Neutrophil (primary cell): ENCODE data around the gene NECAP2.

ENCODE experiments used
- H3K27ac ChIP-seq: fragments of 200-600 bp; sonication (generic); 2 replicates; pipeline ENCODE4 v1.5.1; 2016; ENCODE audit warnings: mild to moderate bottlenecking, moderate library complexity
- H3K27me3 ChIP-seq: fragments of 200-600 bp; sonication (generic); 2 replicates; pipeline ENCODE4 v1.6.0; 2016; ENCODE audit warnings: mild to moderate bottlenecking
- H3K36me3 ChIP-seq: fragments of 200-600 bp; sonication (generic); 2 replicates; pipeline ENCODE4 v1.5.1; 2017
- H3K4me1 ChIP-seq, 2 experiments: fragments of 200-600 bp in 1 of 2; sonication (generic) in 1 of 2; 1 replicate in 1 of 2; 2 replicates in 1 of 2; pipeline versions ENCODE4 v1.5.1 to v1.6.1; 2013 to 2016; ENCODE audit warnings: low read depth in 1 of 2, low read length in 1 of 2, mild to moderate bottlenecking in 1 of 2, moderate library complexity in 1 of 2; ENCODE audit not compliant: control insufficient read depth in 1 of 2, insufficient read depth in 1 of 2
- H3K4me3 ChIP-seq, 2 experiments: fragments of 200-600 bp in 1 of 2; sonication (generic) in 1 of 2; 1 replicate in 1 of 2; 2 replicates in 1 of 2; pipeline ENCODE4 v1.5.1; 2013 to 2016; ENCODE audit warnings: low read depth in 1 of 2, low read length in 1 of 2, mild to moderate bottlenecking in 1 of 2, moderate library complexity in 1 of 2
- H3K9me3 ChIP-seq: fragments of 200-600 bp; sonication (generic); 2 replicates; pipeline ENCODE4 v1.5.1; 2016
- TF ChIP-seq, protein P1 (sequence below): fragments of 200-600 bp; sonication (generic); IDR thresholded peaks from 2 replicates; pipeline ENCODE4 v1.5.1; 2016; ENCODE audit warnings: antibody characterized with exemption

Gene NECAP2

DNA sequence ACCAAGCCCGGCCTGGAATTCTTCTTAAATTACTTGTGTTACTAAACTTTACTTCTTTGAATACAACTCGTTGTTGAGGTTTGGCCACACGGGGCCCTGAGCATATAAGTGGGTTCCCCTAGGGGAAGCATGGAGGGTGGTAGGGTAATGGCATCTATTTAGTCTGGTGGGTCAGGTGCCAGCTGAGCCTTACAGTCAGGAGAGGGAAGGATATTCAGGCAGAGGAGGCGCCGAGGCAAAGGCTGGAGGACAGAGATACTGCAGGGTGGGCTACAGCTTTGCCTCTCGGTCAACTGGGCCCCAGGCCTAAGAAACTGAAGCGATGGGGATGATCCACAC lies 424 bp upstream of the NECAP2 start:
- H3K4me1 ChIP-seq, result peaks cover 18 to 20% of the 10 kb centered on the region in 2 experiments
- H3K4me3 ChIP-seq, result peak overlapping the region; percentile 70 to 92
- TF ChIP-seq, protein P1, sequence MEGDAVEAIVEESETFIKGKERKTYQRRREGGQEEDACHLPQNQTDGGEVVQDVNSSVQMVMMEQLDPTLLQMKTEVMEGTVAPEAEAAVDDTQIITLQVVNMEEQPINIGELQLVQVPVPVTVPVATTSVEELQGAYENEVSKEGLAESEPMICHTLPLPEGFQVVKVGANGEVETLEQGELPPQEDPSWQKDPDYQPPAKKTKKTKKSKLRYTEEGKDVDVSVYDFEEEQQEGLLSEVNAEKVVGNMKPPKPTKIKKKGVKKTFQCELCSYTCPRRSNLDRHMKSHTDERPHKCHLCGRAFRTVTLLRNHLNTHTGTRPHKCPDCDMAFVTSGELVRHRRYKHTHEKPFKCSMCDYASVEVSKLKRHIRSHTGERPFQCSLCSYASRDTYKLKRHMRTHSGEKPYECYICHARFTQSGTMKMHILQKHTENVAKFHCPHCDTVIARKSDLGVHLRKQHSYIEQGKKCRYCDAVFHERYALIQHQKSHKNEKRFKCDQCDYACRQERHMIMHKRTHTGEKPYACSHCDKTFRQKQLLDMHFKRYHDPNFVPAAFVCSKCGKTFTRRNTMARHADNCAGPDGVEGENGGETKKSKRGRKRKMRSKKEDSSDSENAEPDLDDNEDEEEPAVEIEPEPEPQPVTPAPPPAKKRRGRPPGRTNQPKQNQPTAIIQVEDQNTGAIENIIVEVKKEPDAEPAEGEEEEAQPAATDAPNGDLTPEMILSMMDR, result no peak

GRCh38 chr1:16441282-16441665 lies 750 bp downstream of the NECAP2 start:
- TF ChIP-seq, protein P1, result no peak
- no peaks in the 10 kb centered on the region for H3K9me3 ChIP-seq
- H3K27ac ChIP-seq, result peak overlapping the region; percentile 83
- H3K36me3 ChIP-seq, result peaks cover 33% of the 10 kb centered on the region
- peaks cover 18 to 20% of the 10 kb centered on the region in 2 experiments for H3K4me1 ChIP-seq
- no peaks in the 10 kb centered on the region for H3K27me3 ChIP-seq
- H3K4me3 ChIP-seq, result peak overlapping the region; percentile 70 to 92

More for the DNA sequence above, 424 bp upstream of the NECAP2 start:
- no peaks in the 10 kb centered on the region for H3K27me3 ChIP-seq
- H3K27ac ChIP-seq, result peak overlapping the region; percentile 83
- H3K9me3 ChIP-seq, result no peaks in the 10 kb centered on the region
- H3K36me3 ChIP-seq, result peaks cover 22% of the 10 kb centered on the region

DNA sequence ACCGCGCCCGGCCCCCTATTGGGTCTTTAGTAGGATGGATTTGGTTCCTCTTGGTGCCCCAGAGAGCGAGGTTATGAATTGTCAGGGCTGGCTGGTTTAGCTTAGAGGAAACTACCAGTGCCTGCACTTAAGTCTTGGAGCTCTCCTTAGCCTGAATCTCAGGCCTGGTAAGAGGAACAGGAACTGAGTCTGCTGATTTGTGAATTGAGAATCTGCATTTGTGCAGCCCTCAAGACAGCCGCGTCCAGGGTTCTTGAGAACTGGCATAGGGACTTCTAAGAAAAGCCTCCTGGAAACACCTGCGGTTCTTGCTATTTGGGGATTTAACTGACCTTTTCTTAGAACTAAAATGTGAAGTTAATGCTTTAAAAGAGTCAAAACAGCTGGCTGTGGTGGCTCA lies 1.7 kb downstream of the NECAP2 start:
- TF ChIP-seq, protein P1, result no peak
- Histone ChIP-seq H3K4me3 (no peak overlapping the region), H3K36me3 (peaks cover 43% of the 10 kb centered on the region), H3K27ac (no peak overlapping the region), H3K4me1 (peaks cover 18 to 20% of the 10 kb centered on the region in 2 experiments), H3K9me3 (no peaks in the 10 kb centered on the region), H3K27me3 (no peaks in the 10 kb centered on the region)

DNA sequence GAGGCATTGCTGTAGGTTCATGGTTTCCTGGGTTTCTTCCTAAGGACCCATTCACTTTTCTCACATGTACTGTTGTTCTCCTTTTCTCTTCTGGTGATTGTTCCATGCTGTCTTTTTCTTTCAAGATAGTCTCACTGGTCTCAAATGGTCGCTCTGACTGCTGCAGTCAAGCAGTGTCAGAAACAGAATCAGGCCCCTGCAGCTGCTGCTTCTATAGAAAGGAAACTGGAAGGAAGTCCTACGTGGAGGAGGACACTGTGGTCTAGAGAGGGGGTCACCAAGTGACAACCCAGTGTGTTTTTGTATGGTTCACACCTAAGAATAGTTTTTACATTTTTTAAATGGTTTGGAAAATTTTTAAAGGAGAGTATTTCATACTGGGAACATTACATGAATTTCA lies 2.4 kb downstream of the NECAP2 start:
- H3K9me3 ChIP-seq, result no peaks in the 10 kb centered on the region
- no peak overlapping the region for H3K27ac ChIP-seq
- TF ChIP-seq, protein P1, result no peak
- peaks cover 18 to 20% of the 10 kb centered on the region in 2 experiments for H3K4me1 ChIP-seq
- peaks cover 50% of the 10 kb centered on the region for H3K36me3 ChIP-seq
- no peak overlapping the region for H3K4me3 ChIP-seq
- H3K27me3 ChIP-seq, result no peaks in the 10 kb centered on the region

- peaks cover 62% of the 10 kb centered on the region for H3K36me3 ChIP-seq
- H3K27me3 ChIP-seq, result no peaks in the 10 kb centered on the region
- no peaks in the 10 kb centered on the region for H3K9me3 ChIP-seq
- no peak overlapping the region for H3K4me3 ChIP-seq
- H3K27ac ChIP-seq, result no peak overlapping the region
- peaks cover 18 to 20% of the 10 kb centered on the region in 2 experiments for H3K4me1 ChIP-seq
- TF ChIP-seq, protein P1, result no peak
Measured at GRCh38 chr1:16443975-16444770, 3.6 kb downstream of the NECAP2 start.
